T1000 (cell line): Measurements from ENCODE around the gene PHF21B.

ENCODE experiments used
- DNase-seq: peaks from one replicate; lab custom pipeline; 2025; ENCODE audit warnings: mixed read lengths; lab: John Stamatoyannopoulos, UW

PHF21B gene

DNA sequence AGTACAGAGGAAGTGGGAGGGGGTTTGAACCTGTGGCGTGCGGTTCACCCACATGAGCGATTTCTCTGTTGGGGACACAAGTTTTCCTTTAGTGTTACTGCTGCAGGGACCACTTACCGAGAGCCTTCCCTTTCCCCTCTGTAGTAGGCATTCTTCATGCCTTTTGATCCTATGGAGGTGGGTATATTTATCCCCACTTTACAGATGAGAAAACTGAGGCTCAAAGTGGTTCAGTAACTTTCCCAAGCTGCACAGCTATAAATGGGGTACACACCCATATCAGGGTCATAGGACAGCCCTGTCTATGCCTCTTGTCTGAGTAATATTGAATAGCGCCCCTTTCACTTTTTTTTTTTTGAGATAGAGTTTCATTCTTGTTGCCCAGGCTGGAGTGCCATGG, 3.3 kb upstream of the PHF21B start:
- no peak for DNase-seq

DNA sequence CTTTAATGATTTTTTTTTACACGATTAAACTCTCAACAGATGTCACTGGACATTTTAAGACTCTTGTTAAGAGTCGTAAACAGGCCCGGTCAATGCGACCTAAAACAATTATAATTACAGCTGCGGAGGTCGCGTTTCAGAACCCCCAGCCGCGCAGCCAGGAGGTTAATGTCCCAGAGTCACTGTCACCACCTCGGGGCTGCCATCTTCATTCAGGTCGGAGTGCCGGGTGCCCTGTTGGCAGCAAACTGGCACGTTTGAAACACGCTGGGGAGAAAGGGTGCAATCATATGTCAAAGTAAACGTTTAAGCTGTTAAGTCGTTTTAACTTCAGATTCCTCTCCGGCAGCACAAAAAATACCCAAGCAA, 711 bp upstream of the PHF21B start:
- no peak for DNase-seq

DNA sequence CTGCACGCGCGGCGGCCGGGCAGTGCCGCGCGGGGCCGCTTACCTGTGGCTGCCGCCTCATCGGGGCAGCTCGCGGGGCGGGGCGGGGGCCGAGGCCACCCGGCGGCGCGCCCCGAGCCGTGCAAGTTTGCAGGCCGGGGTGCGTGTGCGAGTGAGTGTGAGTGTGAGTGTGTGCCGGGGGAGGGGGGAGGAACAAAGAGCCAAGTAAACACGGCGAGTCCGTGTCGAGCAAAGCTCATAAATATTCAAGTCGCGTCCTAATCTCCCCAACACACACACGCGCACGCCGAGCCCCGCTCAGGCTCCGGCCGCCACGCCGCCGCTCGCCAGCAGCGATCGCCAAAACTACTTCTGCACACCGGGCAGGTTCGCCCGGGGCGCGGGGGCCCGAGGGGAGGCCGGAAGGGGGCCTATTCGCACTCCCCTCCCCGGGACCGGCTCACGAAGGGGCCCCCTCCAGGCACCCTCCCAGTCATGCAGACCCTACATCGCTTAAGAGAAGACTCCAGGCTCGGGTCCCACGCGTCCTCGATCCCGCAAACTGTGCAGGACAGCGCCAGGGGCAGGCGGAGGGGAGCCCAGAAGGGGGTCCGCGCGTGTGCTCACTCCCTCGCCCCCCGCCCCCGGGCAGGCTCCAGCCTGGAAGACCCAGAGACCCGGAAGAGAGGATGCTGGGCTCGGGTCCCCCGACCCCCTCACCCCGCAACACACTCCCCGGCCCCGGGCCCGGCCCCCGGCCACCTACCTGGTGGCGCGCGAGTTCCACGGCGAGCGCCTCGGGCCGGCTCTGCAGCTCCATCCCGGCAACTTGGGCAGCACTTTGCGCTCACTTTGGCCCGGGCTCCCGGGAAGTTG, 827 bp downstream of the PHF21B start:
- no peak for DNase-seq

DNA sequence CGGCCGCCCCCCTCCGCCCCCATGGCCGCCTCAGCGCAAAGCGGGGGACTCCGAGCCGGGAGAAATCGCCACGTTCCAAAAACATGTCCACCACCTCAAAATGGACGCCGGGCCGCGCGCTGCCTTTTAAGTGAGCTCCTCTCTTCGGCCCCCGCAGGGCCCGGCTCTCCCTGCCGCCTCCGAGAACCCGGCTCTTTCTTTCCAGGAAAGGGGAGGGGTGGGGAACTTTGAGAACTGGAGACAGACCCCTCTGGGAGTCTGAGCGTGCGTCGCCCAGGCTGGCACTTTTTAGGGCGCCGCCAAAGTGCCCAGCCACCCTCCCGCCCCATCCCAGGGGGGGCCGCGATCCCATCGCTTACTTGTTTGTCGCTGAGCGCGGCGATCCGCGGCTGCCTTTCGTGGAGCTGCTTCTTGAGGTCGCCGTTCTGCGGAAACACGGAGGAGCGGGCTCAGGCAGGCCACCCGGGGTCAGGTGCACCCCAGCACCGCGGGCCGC, 1.6 kb downstream of the PHF21B start:
- DNase-seq: no peak

DNA sequence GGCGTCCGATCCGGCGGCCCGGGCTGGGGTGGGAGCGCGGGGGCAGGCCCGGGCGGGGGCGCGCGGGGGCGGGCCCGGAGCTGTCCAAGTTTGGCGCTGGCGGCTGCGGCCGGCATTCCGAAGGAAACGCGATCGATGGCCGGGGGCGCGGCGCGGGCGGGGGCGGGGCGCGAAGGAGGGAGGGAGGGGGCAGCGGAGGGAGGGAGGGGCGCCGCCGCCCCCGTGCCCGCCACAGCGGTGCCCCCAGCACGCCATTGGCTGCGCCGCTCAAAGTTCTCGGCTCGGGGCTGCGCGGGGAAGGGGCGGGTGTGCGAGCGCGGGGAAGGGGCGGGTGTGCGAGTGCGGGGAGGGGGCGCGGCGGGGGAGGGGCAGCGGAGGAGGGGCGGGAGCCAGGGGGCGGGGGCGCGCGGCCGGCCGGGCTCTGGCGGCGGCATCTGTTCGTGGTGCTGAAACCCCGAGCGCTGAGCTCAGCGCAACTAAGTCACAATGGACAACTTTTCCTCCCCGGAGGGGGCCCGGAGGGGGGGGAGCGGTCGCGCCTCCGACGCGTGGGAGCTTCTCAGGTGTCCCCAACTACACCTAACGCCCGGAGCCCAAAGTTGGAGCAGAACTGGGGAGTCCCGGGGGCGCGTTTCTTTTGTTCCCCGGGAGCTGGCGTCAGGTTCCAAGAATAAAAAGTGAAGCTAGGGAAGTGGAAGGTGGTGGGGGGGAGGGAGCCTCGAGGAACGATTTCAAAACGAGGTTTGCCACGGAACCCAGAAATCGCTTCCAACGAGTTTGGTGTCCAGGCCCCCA, 2.2 kb downstream of the PHF21B start:
- no peak for DNase-seq

DNA sequence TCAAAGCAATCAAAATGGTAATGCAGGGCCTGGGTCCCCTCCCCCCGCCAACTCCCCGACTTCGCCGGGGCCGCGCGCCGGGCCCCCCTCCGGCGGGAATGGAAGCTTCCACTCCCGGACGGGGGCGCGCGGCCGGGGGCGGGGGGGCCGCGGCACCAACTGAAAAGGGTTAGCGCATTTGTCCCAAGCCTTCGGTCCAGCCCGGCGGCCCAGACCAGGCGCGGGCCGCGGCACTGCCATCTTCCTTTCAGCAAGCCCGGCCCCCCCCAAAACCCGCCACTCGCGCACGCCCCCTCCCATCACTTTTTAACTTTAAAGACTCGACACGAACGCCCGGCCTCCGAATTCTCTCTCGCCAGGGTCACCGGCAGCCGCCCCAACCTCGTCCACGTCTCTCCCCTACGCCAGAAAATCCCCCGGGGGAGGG, 2.8 kb downstream of the PHF21B start:
- DNase-seq: no peak

DNA sequence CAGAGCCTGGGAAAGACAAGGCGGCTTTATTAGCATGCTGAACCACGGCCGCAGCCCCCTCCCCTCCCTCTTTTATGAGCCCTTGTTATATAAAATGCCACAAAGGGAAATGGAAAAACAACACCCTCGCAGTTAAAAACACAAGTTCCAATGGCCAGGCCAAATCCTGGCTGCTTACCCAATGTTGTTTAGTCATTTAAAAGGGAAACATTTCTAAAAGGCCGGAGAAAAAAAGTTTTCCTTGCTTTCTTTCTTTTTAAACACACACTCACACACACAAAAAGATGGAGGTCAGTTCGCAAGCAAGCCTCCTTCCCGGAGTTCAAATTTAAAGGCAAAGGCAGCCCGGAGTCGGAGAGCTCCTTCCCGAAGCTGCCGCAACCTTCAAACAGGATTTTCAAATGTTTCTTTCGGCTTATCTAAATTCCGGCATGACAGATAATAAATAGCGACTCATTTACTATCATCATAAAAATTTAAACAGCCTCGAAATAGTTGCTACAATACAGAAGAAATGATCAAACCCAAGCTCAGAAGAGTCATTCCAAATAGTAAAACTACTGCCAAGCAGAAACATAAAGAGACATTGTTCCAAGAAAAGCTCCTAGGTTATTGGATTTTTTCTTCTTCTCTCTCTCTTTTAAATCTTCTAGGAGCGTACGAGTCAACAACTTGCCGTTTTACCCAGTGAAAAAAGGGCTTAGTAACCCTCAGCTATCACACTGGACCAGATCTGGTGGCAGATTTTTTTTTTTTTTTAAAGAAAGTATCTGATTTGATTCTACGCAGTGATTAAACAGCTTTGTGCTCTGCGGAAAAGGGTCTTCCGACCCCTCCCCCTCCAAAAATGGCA, 3.5 kb downstream of the PHF21B start:
- no peak for DNase-seq

DNA sequence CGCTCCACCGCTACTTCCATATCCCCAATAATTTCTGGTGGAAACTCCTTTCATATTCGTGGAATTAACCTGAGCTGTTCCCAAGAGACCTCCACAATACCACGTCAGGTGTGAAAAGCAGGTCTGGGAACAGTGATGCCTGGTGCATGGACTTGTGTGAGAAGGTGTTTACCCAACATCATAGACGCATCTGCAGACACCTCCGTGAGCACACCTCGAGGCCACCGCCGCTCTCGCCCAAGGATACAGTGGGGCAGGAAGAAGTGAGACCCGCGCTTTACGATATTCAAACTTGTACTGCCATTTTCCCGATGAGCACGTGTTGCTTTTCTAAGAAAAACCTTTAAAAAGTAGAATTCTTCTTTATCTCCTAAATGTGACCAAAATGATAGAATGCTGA, 8.2 kb downstream of the PHF21B start:
- DNase-seq: no peak

DNA sequence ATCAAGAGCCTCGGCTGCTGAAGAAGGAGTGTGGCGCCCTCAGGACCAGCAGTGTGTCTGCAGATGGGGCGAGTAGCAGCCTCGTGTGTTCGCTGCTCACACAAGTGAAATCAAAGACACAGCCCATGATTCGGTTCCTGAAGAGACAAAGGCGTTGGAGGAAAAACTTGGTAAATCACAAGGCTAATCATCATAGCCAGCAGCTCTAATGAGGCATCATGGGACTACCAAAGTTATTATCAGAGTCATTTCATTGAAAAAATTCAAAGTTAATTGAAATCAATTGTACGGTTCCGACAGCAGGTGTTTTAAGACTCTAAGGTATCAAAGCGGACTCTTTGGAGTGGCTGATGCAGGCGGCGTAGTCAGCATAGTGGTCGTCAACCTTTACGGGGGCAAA, 9.5 kb downstream of the PHF21B start:
- DNase-seq: no peak

DNA sequence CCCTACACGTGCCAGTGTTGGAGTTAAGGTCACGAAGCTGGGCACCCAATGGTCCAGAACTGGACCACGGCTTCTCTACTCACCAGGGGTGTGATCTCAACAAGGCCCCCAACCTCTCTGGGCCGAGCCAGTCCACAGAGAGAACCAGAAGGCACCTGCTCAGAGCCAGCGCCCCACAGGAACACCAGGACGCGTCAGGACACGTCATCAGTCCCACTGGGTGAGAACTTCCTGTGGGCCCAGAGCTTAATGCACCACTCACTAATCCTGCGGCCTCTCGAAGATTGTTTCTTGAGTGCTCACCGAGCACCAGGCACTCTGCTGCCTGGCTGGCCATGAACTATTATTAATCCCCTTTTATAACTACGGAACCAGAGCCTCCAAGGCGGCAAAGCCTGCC, 10.1 kb downstream of the PHF21B start:
- no peak for DNase-seq

DNA sequence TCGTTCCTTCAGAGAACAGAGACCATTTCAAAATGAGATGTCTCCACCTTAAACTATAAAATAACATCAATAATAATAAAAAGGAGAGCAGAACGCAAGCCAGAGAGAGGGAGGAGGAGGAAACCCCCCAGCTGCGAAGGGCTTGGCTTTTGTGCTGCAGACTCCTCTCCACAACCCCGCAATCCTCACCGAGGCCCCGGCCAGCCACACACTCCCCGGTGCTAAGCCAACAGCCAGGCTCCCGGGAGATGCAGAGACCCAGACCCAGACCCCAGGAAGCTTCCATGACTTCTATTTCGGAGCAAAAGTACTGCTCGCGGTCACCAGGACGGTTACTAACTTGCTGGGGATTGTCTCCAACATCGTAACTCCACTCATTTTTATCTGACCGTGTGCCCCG, 10.6 kb downstream of the PHF21B start:
- DNase-seq: no peak

DNA sequence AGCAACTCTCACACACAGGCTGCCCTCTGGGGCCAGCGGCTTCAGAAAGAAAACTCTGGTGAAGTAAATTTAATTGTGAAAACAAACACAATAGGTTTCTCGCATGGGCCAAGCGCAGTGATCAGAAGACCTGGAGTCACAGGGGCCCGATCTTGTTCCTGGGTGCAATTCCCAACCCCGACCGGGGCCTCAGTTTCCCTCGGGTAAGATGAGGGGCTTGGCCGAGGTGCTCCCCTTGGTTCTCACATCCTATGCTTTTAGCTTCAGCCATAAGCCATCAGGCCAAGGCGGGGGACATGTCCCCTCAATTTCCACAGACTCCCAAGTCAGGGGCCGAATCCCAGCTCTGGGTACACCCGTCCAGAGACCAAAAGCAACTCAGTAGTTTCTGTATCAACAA, 11.5 kb downstream of the PHF21B start:
- DNase-seq: no peak

DNA sequence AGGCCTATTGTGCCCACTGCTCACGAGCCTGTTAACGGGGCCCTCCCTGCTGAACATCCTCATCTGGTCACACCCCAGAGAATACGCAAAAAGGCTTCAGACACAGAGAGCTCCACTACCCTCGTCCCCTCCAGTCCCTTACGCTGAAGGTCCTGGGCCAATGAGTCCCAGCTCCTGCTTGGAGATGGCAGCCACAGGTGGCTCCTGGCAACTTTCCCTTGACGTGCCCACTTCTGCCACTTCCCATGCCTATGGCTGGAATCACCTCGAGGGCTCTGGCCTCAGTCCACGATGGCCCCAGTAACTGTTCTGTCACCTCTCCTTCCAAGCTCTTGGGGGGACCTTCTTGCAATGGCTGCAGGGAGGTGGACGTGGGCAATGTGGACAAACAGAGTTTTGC, 12.7 kb downstream of the PHF21B start:
- DNase-seq: no peak

DNA sequence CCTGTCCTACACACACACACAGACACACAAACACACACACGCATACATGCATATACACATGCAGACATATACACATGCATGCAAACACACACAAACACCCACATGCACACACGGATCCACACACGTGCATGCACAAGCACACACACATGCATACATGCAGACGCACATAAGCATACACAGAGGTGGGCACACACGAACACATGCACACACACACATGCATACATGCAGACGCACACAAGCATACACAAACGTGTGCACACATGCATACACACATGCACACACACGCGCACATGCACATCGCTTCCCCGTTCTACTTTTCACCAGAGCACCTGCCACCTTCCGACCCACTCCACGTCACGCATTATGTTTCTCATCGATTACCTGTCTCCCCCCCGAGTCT, 13.2 kb downstream of the PHF21B start:
- no peak for DNase-seq

DNA sequence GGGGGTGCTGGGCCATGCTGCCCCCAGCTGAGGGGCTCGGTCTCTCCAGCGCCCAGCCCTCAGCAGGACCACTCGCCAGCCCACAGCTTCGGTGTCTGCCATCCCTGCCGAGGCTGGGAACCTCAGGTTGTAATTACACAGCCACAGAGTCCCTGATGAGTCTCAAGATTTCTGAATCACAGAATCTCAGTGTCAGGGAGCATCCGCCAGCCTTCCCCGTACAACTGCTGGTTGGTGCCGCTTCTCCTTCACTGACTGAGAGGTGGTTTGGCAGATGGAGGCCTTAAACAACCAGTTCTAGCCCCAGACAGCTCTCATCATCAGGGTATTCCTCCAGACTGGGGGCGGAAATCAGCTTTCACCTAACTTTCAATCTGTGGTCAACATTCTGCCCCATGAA, 13.7 kb downstream of the PHF21B start:
- no peak for DNase-seq

DNA sequence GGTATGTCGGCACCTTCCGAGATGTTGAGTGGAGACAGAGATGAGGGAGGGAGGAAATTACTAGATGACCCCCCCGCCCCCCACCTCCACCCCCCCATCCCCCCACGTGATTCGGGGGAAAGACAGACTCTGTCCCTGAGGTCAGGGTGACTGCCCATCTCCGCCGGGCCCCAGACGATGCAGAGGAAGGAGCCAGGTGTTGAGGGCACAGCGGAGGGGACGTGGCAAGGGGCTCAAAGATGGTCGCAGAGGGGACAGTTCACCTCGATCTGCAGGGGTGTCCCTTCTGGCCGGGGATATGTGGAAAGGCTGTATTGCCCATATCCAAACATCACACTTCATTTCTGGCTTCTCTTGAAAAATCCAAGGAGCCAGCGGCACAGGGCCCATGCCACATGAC, 14.1 kb downstream of the PHF21B start:
- no peak for DNase-seq

DNA sequence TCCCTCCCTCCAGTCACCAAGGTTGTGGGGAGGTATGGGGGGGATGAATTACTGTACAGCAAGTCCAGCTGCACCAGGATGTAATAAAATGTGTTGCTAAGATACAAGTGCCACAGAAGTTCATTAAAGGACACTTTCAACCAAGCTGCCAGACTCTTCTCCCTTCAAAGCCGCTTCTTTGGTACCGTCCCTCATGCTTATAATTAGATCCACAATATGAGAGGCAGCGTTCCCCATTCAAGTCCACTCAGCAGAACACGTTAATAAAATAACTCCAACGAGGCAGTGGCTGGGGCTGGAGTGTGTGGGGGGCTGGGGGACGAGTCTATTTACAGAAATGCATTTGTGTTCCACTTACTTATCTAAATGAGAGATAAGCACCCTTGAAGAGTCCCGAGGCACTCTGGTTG, 14.7 kb downstream of the PHF21B start:
- no peak for DNase-seq

DNA sequence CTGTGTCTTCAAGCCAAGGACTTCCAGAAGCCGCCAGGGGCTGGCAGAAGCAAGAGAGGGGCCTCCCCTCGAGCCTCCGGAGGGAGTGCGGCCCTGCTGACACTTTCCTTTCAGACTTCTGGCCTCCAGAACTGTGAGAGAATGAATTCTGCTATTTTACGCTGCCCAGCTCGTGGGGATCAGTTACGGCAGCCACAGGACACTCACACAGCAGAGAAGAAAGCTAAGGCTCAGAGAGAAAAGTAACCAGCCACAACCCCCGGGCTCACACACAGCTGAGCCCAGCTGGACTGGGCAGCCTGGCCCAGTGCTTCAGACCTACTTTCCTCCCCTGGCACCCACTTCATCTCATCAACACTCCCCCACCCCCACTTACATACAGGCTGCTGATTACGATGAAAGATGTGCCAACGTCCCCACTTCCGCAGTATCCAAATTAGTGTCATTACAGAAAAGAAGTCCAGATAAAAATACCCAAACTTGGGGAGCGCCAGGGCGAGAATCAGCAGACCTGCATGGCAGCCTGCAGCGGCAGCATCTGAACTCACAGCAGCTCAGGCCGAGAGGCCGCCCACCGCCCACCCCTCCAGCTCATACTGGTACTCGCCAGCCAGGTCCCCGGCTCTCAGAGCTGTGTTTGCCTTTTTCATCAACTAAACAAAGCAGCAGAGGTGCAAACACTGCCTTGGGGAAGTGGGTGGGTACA, 15.3 kb downstream of the PHF21B start:
- no peak for DNase-seq

DNA sequence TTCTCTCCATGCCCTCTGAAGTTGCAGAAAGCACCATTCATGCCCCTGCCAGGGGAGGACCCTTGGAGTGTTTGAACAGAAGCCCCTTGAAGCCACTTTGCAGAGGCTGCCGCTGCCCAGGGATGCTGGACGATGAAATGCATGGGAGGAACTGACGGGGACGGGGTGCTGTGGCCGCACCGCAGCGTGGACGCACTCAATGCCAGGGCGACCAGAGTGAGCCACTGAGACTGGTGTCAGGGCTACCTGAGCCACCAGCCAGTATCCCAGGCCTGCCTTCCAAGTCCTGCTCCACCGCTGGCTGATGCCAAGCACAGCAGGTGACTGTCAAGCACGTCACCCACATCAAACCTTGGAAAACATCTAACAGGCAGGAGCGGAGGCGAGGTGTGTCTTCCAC, 17.6 kb downstream of the PHF21B start:
- no peak for DNase-seq

DNA sequence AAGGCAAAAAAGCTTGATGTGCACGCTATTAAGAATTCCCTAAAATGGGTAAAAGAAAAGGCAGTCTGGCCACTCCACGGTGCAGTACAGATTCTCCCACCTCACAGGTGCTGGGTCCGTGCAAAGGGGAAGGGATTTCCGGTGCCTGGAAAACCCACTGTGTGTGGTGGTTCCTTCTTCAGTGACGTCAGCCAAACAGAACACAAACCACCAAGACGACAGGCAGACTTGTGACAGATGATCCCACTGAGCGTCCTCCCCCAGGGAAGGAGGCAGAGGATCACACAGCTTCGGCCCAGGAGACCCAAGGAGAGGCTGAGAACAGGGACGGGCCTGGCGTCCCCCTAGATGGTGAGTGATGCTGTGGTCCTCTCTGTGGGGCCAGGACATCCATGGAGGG, 18.6 kb downstream of the PHF21B start:
- no peak for DNase-seq

DNA sequence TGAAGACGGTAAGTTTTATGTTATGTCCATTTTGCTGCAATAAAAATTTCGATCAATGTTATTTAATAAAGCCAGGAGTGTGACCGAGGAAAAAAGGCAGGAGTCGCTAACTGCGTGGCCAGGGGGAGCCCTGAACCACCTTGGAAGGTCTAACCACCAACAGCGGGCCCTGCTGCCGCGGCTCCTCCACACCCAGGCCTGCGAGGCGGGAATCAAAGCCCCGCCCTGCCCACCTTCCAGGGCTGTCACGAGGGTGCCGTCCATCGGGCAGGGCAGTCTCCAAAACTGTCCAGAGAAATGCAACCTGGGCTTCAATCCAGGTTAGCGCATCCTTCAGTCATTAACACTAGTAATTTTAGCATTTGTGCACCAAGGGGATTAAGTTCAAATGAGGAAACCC, 19.0 kb downstream of the PHF21B start:
- DNase-seq: no peak

DNA sequence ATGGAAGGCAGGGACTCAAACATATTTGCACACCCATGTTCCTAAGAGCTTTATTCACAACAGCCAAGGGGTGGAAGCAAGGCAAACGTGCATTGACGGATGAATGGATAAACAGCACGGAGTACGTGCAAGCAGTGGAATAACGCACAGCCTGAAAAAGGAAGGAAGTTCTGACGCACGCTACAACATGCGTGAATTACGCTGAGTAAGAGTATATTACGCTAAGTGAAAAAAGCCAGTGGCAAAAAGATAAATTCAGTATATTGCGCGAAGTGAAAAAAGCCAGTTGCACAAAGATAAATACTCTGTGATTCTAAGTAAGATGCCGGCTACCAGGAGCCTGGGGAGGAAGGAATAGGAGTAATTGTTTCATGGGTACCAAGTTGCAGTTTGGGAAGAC, 19.5 kb downstream of the PHF21B start:
- DNase-seq: no peak
